IMR-90 (cell line): Measurements from ENCODE around the gene HSPG2. TPM values are rescaled to one million over a fixed set of nuclear protein-coding genes. Genes with fewer than 3 reads are reported as not detected.

ENCODE experiments used
- ATAC-seq: fragments of 200-7000 bp; cut with Tn5 transposase; 2 replicates; pipeline ENCODE4 v1.9.1; 2020; ENCODE audit warnings: low read depth, mild to moderate bottlenecking, moderate library complexity
- BruUV-seq: library from RNA; stranded (reverse); fragments of 400-500 nt; replicated peaks from 2 replicates; lab custom pipeline; 2021; lab: Mats Ljungman, UMichigan
- CTCF ChIA-PET: fragments of 300-600 bp; formaldehyde crosslinking; extraction: SDS; loops from one replicate; lab custom pipeline; 2021; ENCODE audit warnings: antibody characterized with exemption; lab: Yijun Ruan, JAX
- POLR2A ChIA-PET: fragments of 300-600 bp; sonication (Branson Sonifier 250); formaldehyde crosslinking; loops from one replicate; lab custom pipeline; 2022; ENCODE audit warnings: antibody characterized with exemption; ENCODE audit not compliant: unreplicated experiment; lab: Charles Lee
- DNase-seq: peaks from one replicate; pipeline ENCODE4 v3.0.0; 2013
- H2AFZ ChIP-seq: replicated peaks from 2 replicates; pipeline ENCODE3; 2013; ENCODE audit warnings: low read length, mild to moderate bottlenecking; ENCODE audit not compliant: poor library complexity
- H2AK5ac ChIP-seq: 2 replicates; pipeline ENCODE4 v1.6.1; 2013; ENCODE audit warnings: low read depth, low read length, inconsistent platforms
- H2AK9ac ChIP-seq: replicated peaks from 2 replicates; pipeline ENCODE3; 2013; ENCODE audit warnings: mild to moderate bottlenecking, low read depth, low read length, moderate library complexity; ENCODE audit not compliant: poor library complexity
- H2BK120ac ChIP-seq: 2 replicates; pipeline ENCODE4 v1.6.1; 2013; ENCODE audit warnings: low read depth, low read length, inconsistent platforms
- H2BK15ac ChIP-seq: 3 replicates; pipeline ENCODE4 v1.6.1; 2013; ENCODE audit warnings: low read depth, low read length, inconsistent platforms
- H2BK20ac ChIP-seq: 2 replicates; pipeline ENCODE4 v1.6.1; 2013; ENCODE audit warnings: low read depth, mild to moderate bottlenecking, inconsistent platforms, low read length, moderate library complexity
- H2BK5ac ChIP-seq: 2 replicates; pipeline ENCODE4 v1.6.1; 2013; ENCODE audit warnings: mild to moderate bottlenecking, low read depth, low read length, inconsistent platforms; ENCODE audit not compliant: poor library complexity, severe bottlenecking
- H3K14ac ChIP-seq: replicated peaks from 2 replicates; pipeline ENCODE4 v1.6.1; 2013; ENCODE audit warnings: low read depth, low read length, inconsistent platforms
- H3K18ac ChIP-seq: 2 replicates; pipeline ENCODE4 v1.6.1; 2013; ENCODE audit warnings: low read depth, low read length, control low read depth
- H3K23ac ChIP-seq: 2 replicates; pipeline ENCODE4 v1.6.1; 2013; ENCODE audit warnings: low read depth, low read length, inconsistent platforms
- H3K27ac ChIP-seq: 2 replicates; pipeline ENCODE4 v1.5.1; 2013; ENCODE audit warnings: mild to moderate bottlenecking, control low read depth, low read length; ENCODE audit not compliant: insufficient read depth
- H3K27me3 ChIP-seq: 2 replicates; pipeline ENCODE4 v1.6.1; 2013; ENCODE audit warnings: low read length; ENCODE audit not compliant: control insufficient read depth, insufficient read depth
- H3K36me3 ChIP-seq: 2 replicates; pipeline ENCODE4 v1.6.1; 2013; ENCODE audit warnings: low read length, mixed read lengths; ENCODE audit not compliant: control insufficient read depth, insufficient read depth
- H3K4ac ChIP-seq: 2 replicates; pipeline ENCODE4 v1.6.1; 2013; ENCODE audit warnings: low read depth, low read length, inconsistent platforms
- H3K4me1 ChIP-seq: 2 replicates; pipeline ENCODE4 v1.6.1; 2013; ENCODE audit warnings: low read length, mixed read lengths; ENCODE audit not compliant: control insufficient read depth, insufficient read depth
- H3K4me2 ChIP-seq: 2 replicates; pipeline ENCODE4 v1.6.1; 2013; ENCODE audit warnings: low read depth, mild to moderate bottlenecking, control low read depth, low read length, moderate library complexity
- H3K4me3 ChIP-seq: 2 replicates; pipeline ENCODE4 v1.5.1; 2013; ENCODE audit warnings: low read depth, mild to moderate bottlenecking, control low read depth, low read length, moderate library complexity; ENCODE audit not compliant: insufficient read depth
- H3K56ac ChIP-seq: 2 replicates; pipeline ENCODE4 v1.6.1; 2013; ENCODE audit warnings: low read length, inconsistent platforms; ENCODE audit not compliant: insufficient read depth; ENCODE audit errors: extremely low read depth
- H3K79me1 ChIP-seq, 2 experiments: 2 replicates each; pipeline ENCODE4 v1.6.1; 2013; ENCODE audit warnings: low read length in 2 of 2, inconsistent platforms in 1 of 2, low read depth in 1 of 2
- H3K9ac ChIP-seq: 2 replicates; pipeline ENCODE4 v1.6.1; 2013; ENCODE audit warnings: low read depth, low read length, control low read depth
- H3K9me1 ChIP-seq: 2 replicates; pipeline ENCODE4 v1.6.1; 2013; ENCODE audit warnings: low read length, inconsistent platforms; ENCODE audit not compliant: insufficient read depth
- H3K9me3 ChIP-seq: 2 replicates; pipeline ENCODE4 v1.6.1; 2013; ENCODE audit warnings: low read length; ENCODE audit not compliant: control insufficient read depth, insufficient read depth
- H4K20me1 ChIP-seq: 2 replicates; pipeline ENCODE4 v1.6.1; 2013; ENCODE audit warnings: low read length, inconsistent platforms; ENCODE audit not compliant: insufficient read depth
- H4K5ac ChIP-seq: 2 replicates; pipeline ENCODE4 v1.6.1; 2013; ENCODE audit warnings: mild to moderate bottlenecking, low read depth, low read length, control low read depth
- H4K8ac ChIP-seq, 2 experiments: 2 replicates each; pipeline ENCODE4 v1.6.1; 2013; ENCODE audit warnings: low read depth in 2 of 2, low read length in 2 of 2, control low read depth in 1 of 2, inconsistent platforms in 1 of 2
- H4K91ac ChIP-seq: 2 replicates; pipeline ENCODE4 v1.6.1; 2013; ENCODE audit warnings: low read depth, low read length, inconsistent platforms; ENCODE audit not compliant: insufficient read depth
- CTCF ChIP-seq: conservative IDR thresholded peaks from 2 replicates; pipeline ENCODE4 v1.5.1; 2012; ENCODE audit warnings: mild to moderate bottlenecking, low read depth, low read length, improper control_type of control experiment
- NFE2L2 ChIP-seq: fragments of 150-350 bp; IDR thresholded peaks from 2 replicates; pipeline ENCODE4 v1.6.1; 2016; ENCODE audit warnings: low read depth, mild to moderate bottlenecking, low read length
- POLR2A ChIP-seq: IDR thresholded peaks from 2 replicates; pipeline ENCODE4 v1.6.1; 2012; ENCODE audit warnings: mild to moderate bottlenecking, low read depth, low read length
- RFX5 ChIP-seq: IDR thresholded peaks from 2 replicates; pipeline ENCODE4 v1.8.0; 2012; ENCODE audit warnings: low read depth, mild to moderate bottlenecking, low read length, moderate library complexity
- SMC3 ChIP-seq: fragments of 150-350 bp; IDR thresholded peaks from 2 replicates; pipeline ENCODE4 v1.6.1; 2016; ENCODE audit warnings: low read depth, mild to moderate bottlenecking, antibody characterized with exemption, low read length, moderate library complexity
- WGBS, 2 experiments: methylation state at CpG; one replicate each; pipeline versions ENCODE4 v1.1.5 to v1.1.7; 2013; ENCODE audit warnings: missing lambda C conversion rate in 2 of 2; ENCODE audit not compliant: insufficient read length in 1 of 2; ENCODE audit errors: extremely low coverage in 2 of 2; 5-methylcytosine and 5-hydroxymethylcytosine counted together
- dilution Hi-C: fragments of 300-500 bp; cut with HindIII; formaldehyde crosslinking; loops from one replicate; pipeline ENCODE4 v1.14.3; 2018; ENCODE audit warnings: low sequenced_read_pairs; ENCODE audit not compliant: unreplicated experiment
- in situ Hi-C: fragments of 300-500 bp; cut with MboI; formaldehyde crosslinking; loops from 3 replicates; pipeline ENCODE4 v1.14.3; 2019; ENCODE audit warnings: low sequenced_read_pairs, inconsistent platforms, mixed read lengths
- intact Hi-C: fragments of 100-400 bp; cut with micrococcal nuclease; formaldehyde crosslinking; loops from 2 replicates; pipeline ENCODE4 v1.10.0; 2022
- polyA plus RNA-seq, 3 experiments: library from polyadenylated mRNA; depleted of rRNA; stranded (reverse); fragments of >200 nt; gene quantifications; 2 replicates each; pipeline ENCODE4 v1.2.3, GENCODE V29; 2012; ENCODE audit warnings: low replicate concordance in 1 of 3
- total RNA-seq: library from RNA; depleted of rRNA; stranded (reverse); fragments of >200 nt; gene quantifications from 2 replicates; pipeline ENCODE4 v1.2.3, GENCODE V29; 2012

HSPG2 gene
- total and polyA plus RNA-seq, 2 of the 4 experiments (the other 2 are of a cell fraction), result 15.8 to 94.0 TPM

- H2AK9ac ChIP-seq, result peak overlapping the region; percentile 9
- intact Hi-C loops, result no loop called here
- peaks cover 11% of the 10 kb centered on the region for H3K27me3 ChIP-seq
- BruUV-seq, result no TSS peak
- H2BK120ac ChIP-seq, result no peak overlapping the region
- H4K91ac ChIP-seq, result no peak overlapping the region
- H3K4ac ChIP-seq, result no peak overlapping the region
- DNase-seq (no peak), ATAC-seq (peak; percentile 16; the same call in 1 of the 2 replicates)
- H3K4me2 ChIP-seq, result peak overlapping the region; percentile 73; the same call in 1 of the 2 replicates
- H3K79me1 ChIP-seq, result no peaks in the 10 kb centered on the region; a peak in 1 of 4 replicates
- ChIA-PET CTCF (no interaction called here), POLR2A (no interaction called here)
- dilution Hi-C loops, result no loop called here
- no peak overlapping the region for H3K9ac ChIP-seq
- H3K9me1 ChIP-seq, result peaks cover 18% of the 10 kb centered on the region
- H3K27ac ChIP-seq, result no peak overlapping the region
- H3K9me3 ChIP-seq, result peaks cover 2% of the 10 kb centered on the region; the same call in 1 of the 2 replicates
- 16% methylated on average over 41 of the region's 65 CpGs; no CpG with 5 or more reads in 1 of the 2 experiments for WGBS, 2 experiments
- in situ Hi-C loops, result no loop called here
- peak overlapping the region; percentile 33 for H3K4me3 ChIP-seq
- no peak overlapping the region for H2BK20ac ChIP-seq
- TF ChIP-seq RFX5 (no peak), POLR2A (no peak), NFE2L2 (no peak), CTCF (peak; percentile 18; the same call in 1 of the 2 replicates), SMC3 (no peak)
- peak overlapping the region; percentile 53; the same call in 1 of the 2 replicates for H4K5ac ChIP-seq
- no peak overlapping the region for H2BK5ac ChIP-seq
- no peak overlapping the region; the same call in 1 of the 2 replicates for H3K23ac ChIP-seq
- H2BK15ac ChIP-seq, result no peak overlapping the region
- no peak overlapping the region for H3K14ac ChIP-seq
- no peak overlapping the region for H3K18ac ChIP-seq
- no peaks in the 10 kb centered on the region for H3K36me3 ChIP-seq
- no peak overlapping the region for H3K56ac ChIP-seq
- peaks cover 9% of the 10 kb centered on the region; the same call in 1 of the 2 replicates for H4K20me1 ChIP-seq
- no peak overlapping the region for H2AK5ac ChIP-seq
- no peak overlapping the region; a peak in 1 of 4 replicates for H4K8ac ChIP-seq
- H3K4me1 ChIP-seq, result peaks cover 6% of the 10 kb centered on the region
- H2AFZ ChIP-seq, result peak overlapping the region; percentile 85
These were observed 122.7 kb downstream of the HSPG2 start for GRCh38 chr1:21814241-21814918.
